Common myeloid progenitor, CD34-positive (primary cell): ENCODE data around the gene PEDS1.

ENCODE experiments used
- CTCF ChIA-PET: fragments of 350-600 bp; sonication (Branson Sonifier 250); formaldehyde crosslinking; loops from one replicate; lab custom pipeline; 2021; ENCODE audit warnings: antibody characterized with exemption; lab: Charles Lee
- POLR2A ChIA-PET: fragments of 350-600 bp; sonication (Branson Sonifier 250); formaldehyde crosslinking; loops from one replicate; lab custom pipeline; 2021; ENCODE audit warnings: antibody characterized with exemption; lab: Charles Lee
- DNase-seq, 3 donors: peaks; one replicate each; pipeline versions ENCODE4 v3.0.0 to v3.0.0-alpha.2; 2013
- H3K27ac ChIP-seq, 2 experiments: 1 replicate in 1 of 2; 2 replicates in 1 of 2; pipeline ENCODE4 v1.7.0; 2013; ENCODE audit warnings: inconsistent platforms in 2 of 2, low read length in 2 of 2, mild to moderate bottlenecking in 2 of 2, low read depth in 1 of 2, moderate library complexity in 1 of 2; ENCODE audit not compliant: severe bottlenecking in 2 of 2, insufficient read depth in 1 of 2, poor library complexity in 1 of 2
- H3K27me3 ChIP-seq, 5 experiments: replicated peaks in 2 of 5; 1 replicate in 3 of 5; 2 replicates in 2 of 5; pipeline versions ENCODE4 v1.6.1 to v1.7.0; 2013; ENCODE audit warnings: low read length in 4 of 5, mild to moderate bottlenecking in 2 of 5, moderate library complexity in 2 of 5, inconsistent platforms in 1 of 5; ENCODE audit not compliant: insufficient read depth in 5 of 5, control insufficient read depth in 4 of 5
- H3K36me3 ChIP-seq, 4 experiments: 1 replicate in 2 of 4; 2 replicates in 2 of 4; pipeline versions ENCODE4 v1.6.1 to v1.7.0; 2013; ENCODE audit warnings: low read length in 3 of 4, control low read depth in 1 of 4, mild to moderate bottlenecking in 1 of 4; ENCODE audit not compliant: control insufficient read depth in 4 of 4, insufficient read depth in 4 of 4
- H3K4me1 ChIP-seq, 4 experiments: 1 replicate in 3 of 4; 2 replicates in 1 of 4; pipeline versions ENCODE4 v1.6.1 to v1.7.1; 2013; ENCODE audit warnings: low read length in 3 of 4, mild to moderate bottlenecking in 3 of 4, control low read depth in 1 of 4, inconsistent platforms in 1 of 4, moderate library complexity in 1 of 4; ENCODE audit not compliant: control insufficient read depth in 4 of 4, insufficient read depth in 4 of 4; ENCODE audit errors: control extremely low read depth in 1 of 4
- H3K4me3 ChIP-seq, 7 experiments: 1 replicate in 4 of 7; 2 replicates in 3 of 7; pipeline versions ENCODE4 v1.5.1 to v1.7.0; 2013; ENCODE audit warnings: mild to moderate bottlenecking in 7 of 7, low read length in 6 of 7, moderate library complexity in 6 of 7, inconsistent platforms in 2 of 7, low read depth in 2 of 7, control low read depth in 1 of 7; ENCODE audit not compliant: insufficient read depth in 4 of 7, control insufficient read depth in 1 of 7; ENCODE audit errors: extremely low read depth in 1 of 7
- H3K9me3 ChIP-seq, 5 experiments: 1 replicate in 4 of 5; 2 replicates in 1 of 5; pipeline versions ENCODE4 v1.6.1 to v1.7.1; 2013; ENCODE audit warnings: low read length in 4 of 5, mild to moderate bottlenecking in 2 of 5, inconsistent platforms in 1 of 5, low read depth in 1 of 5, moderate library complexity in 1 of 5; ENCODE audit not compliant: control insufficient read depth in 4 of 5, insufficient read depth in 2 of 5; ENCODE audit errors: control extremely low read depth in 1 of 5
- WGBS: methylation state at CpG from one replicate; pipeline ENCODE4 v1.1.5; 2013; ENCODE audit not compliant: insufficient coverage; 5-methylcytosine and 5-hydroxymethylcytosine counted together

The PEDS1 gene

GRCh38 chr20:50175938-50176933 is 22.7 kb upstream of the PEDS1 start:
- Histone ChIP-seq H3K27ac (no peak overlapping the region), H3K27me3 (no peaks in the 10 kb centered on the region), H3K4me3 (no peak overlapping the region), H3K36me3 (no peaks in the 10 kb centered on the region), H3K4me1 (peaks cover 0 to 11% (median 5%) of the 10 kb centered on the region in 4 experiments), H3K9me3 (no peaks in the 10 kb centered on the region)
- ChIA-PET POLR2A (no interaction called here), CTCF (interaction anchor here (1.7 to 10.9 kb wide), 5 partner anchors 7 to 403 kb away, joined by 3 to 183 read pairs (median 26); no protein-coding TSS in a partner anchor)
- WGBS: 94% methylated on average over 15 of the region's 18 CpGs
- no peak for DNase-seq

GRCh38 chr20:50174456-50174855 is 20.9 kb upstream of the PEDS1 start:
- H3K4me3 ChIP-seq: no peak overlapping the region
- WGBS: 80% methylated on average over 5 of the region's 5 CpGs
- CTCF ChIA-PET: interaction anchor here (0.8 to 10.0 kb wide), 6 partner anchors 8 to 213 kb away, joined by 3 to 335 read pairs (median 3); no protein-coding TSS in a partner anchor
- no peak overlapping the region for H3K27ac ChIP-seq
- DNase-seq: no peak
- no peaks in the 10 kb centered on the region for H3K36me3 ChIP-seq
- no peaks in the 10 kb centered on the region for H3K9me3 ChIP-seq
- POLR2A ChIA-PET: no interaction called here
- H3K27me3 ChIP-seq: no peaks in the 10 kb centered on the region
- H3K4me1 ChIP-seq: peaks cover 0 to 11% (median 5%) of the 10 kb centered on the region in 4 experiments

GRCh38 chr20:50172347-50173013 is 19.0 kb upstream of the PEDS1 start:
- Histone ChIP-seq H3K27ac (no peak overlapping the region), H3K4me3 (peak overlapping the region in 6 of 7 experiments; percentile 16 to 78 (median 58)), H3K27me3 (no peaks in the 10 kb centered on the region), H3K4me1 (peaks cover 0 to 10% (median 5%) of the 10 kb centered on the region in 4 experiments), H3K9me3 (no peaks in the 10 kb centered on the region), H3K36me3 (no peaks in the 10 kb centered on the region)
- CTCF ChIA-PET: interaction anchor here (1.0 to 10.0 kb wide), 8 partner anchors 13 to 316 kb away, joined by 3 to 335 read pairs (median 4); no protein-coding TSS in a partner anchor
- peak in 1 of 3 donors; percentile 42 for DNase-seq
- POLR2A ChIA-PET: interaction anchor here (0.8 to 1.0 kb wide), 2 partner anchors 9 to 49 kb away, joined by 3 to 4 read pairs; no protein-coding TSS in a partner anchor
- 2% methylated on average over 17 of the region's 36 CpGs for whole genome bisulfite sequencing

- no peaks in the 10 kb centered on the region for H3K9me3 ChIP-seq
- DNase-seq: no peak
- POLR2A ChIA-PET: no interaction called here
- no peaks in the 10 kb centered on the region for H3K27me3 ChIP-seq
- CTCF ChIA-PET: interaction anchor here (0.7 to 10.0 kb wide), 10 partner anchors 8 to 318 kb away, joined by 3 to 335 read pairs (median 10); partner anchors contain the start of gene PEDS1
- no peaks in the 10 kb centered on the region for H3K36me3 ChIP-seq
- H3K4me1 ChIP-seq: peaks cover 3 to 24% (median 14%) of the 10 kb centered on the region in 4 experiments
- no peak overlapping the region for H3K27ac ChIP-seq
- no peak overlapping the region for H3K4me3 ChIP-seq
- WGBS: 100% methylated on average over 2 of the region's 14 CpGs
These were observed 17.2 kb upstream of the PEDS1 start for GRCh38 chr20:50170549-50171220.

- H3K4me3 ChIP-seq: no peak overlapping the region
- ChIA-PET POLR2A (interaction anchor here (1.6 kb wide), 1 partner anchor 48 kb away, joined by 6 read pairs; no protein-coding TSS in a partner anchor), CTCF (interaction anchor here (0.8 to 10.0 kb wide), 21 partner anchors 9 to 411 kb away, joined by 3 to 335 read pairs (median 7); partner anchors contain the start of genes PEDS1 and UBE2V1)
- peak; percentile 74 to 85 (median 76) for DNase-seq
- no peaks in the 10 kb centered on the region for H3K27me3 ChIP-seq
- H3K4me1 ChIP-seq: peaks cover 3 to 27% (median 17%) of the 10 kb centered on the region in 4 experiments
- no peaks in the 10 kb centered on the region for H3K9me3 ChIP-seq
- no peaks in the 10 kb centered on the region for H3K36me3 ChIP-seq
- no peak overlapping the region for H3K27ac ChIP-seq
- 4% methylated on average over 4 of the region's 5 CpGs for WGBS
These were observed 15.9 kb upstream of the PEDS1 start for GRCh38 chr20:50169329-50169823.
